GM19452 (cell line): ENCODE results near the gene TECR.
"Not testable (repeated sequence)": the region's sequence is repeated elsewhere in the genome, so short reads cannot be mapped to it uniquely, and the experiment has no call there.

Source experiments
- ATAC-seq: cut with Tn5 transposase; IDR thresholded peaks from one replicate; pipeline ENCODE4 v1.9.1; 2021; ENCODE audit not compliant: unreplicated experiment

TECR gene

GRCh38 chr19:14559916-14560775 lies 30.8 kb downstream of the TECR start:
- no peak for ATAC-seq

GRCh38 chr19:14560776-14561108 lies 31.3 kb downstream of the TECR start:
- ATAC-seq: no peak

- no peak for ATAC-seq
Measured at GRCh38 chr19:14561249-14561648, 31.9 kb downstream of the TECR start.

- ATAC-seq: no peak
Measured at GRCh38 chr19:14561847-14562351, 32.5 kb downstream of the TECR start.

GRCh38 chr19:14562660-14563589 lies 33.5 kb downstream of the TECR start:
- ATAC-seq: no peak

GRCh38 chr19:14563590-14563926 lies 34.2 kb downstream of the TECR start:
- ATAC-seq: no peak

- ATAC-seq: no peak
Measured at GRCh38 chr19:14563989-14564651, 34.7 kb downstream of the TECR start.

- ATAC-seq: not testable (repeated sequence)
Measured at GRCh38 chr19:14564652-14565297, 35.4 kb downstream of the TECR start.

GRCh38 chr19:14565298-14565679 lies 35.9 kb downstream of the TECR start:
- no peak for ATAC-seq

- ATAC-seq: no peak
Measured at GRCh38 chr19:14565765-14566711, 36.6 kb downstream of the TECR start.

GRCh38 chr19:14566712-14567077 lies 37.3 kb downstream of the TECR start:
- ATAC-seq: no peak

GRCh38 chr19:14567079-14567478 lies 37.7 kb downstream of the TECR start:
- ATAC-seq: no peak

- no peak for ATAC-seq
Measured at GRCh38 chr19:14570864-14571527, 41.6 kb downstream of the TECR start.

GRCh38 chr19:14571695-14572490 lies 42.5 kb downstream of the TECR start, which contains the start of gene NDUFB7:
NDUFB7 (minus strand) TSS chr19:14572066; CDS start chr19:14572000, 66 bp downstream.
- peak; percentile 90 for ATAC-seq

- no peak for ATAC-seq
Measured at GRCh38 chr19:14575428-14575980, 46.1 kb downstream of the TECR start.

- ATAC-seq: no peak
Measured at GRCh38 chr19:14576363-14576762, 47.0 kb downstream of the TECR start.

- no peak for ATAC-seq
Measured at GRCh38 chr19:14577264-14577663, 47.9 kb downstream of the TECR start.

- no peak for ATAC-seq
Measured at GRCh38 chr19:14577885-14578427, 48.6 kb downstream of the TECR start.
